Activated T-cell treated with anti-CD3 and anti-CD28 coated beads, Interleukin-2, amount 50 U/mL, for 48 hours (primary cell): ENCODE data around the gene IRF6.
"Not testable (repeated sequence)": the region's sequence is repeated elsewhere in the genome, so short reads cannot be mapped to it uniquely, and the experiment has no call there.

Experiments
- DNase-seq, 2 experiments: peaks; one replicate each; pipeline ENCODE4 v3.0.0-alpha.2; 2020

Gene IRF6

GRCh38 chr1:209822706-209823105 is 16.8 kb upstream of the IRF6 start:
- DNase-seq: no peak

GRCh38 chr1:209820986-209821385 is 15.0 kb upstream of the IRF6 start:
- no peak for DNase-seq

GRCh38 chr1:209819058-209819457 is 13.1 kb upstream of the IRF6 start:
- DNase-seq: no peak

- DNase-seq: no peak
These were observed 11.7 kb upstream of the IRF6 start for GRCh38 chr1:209817691-209818090.

- DNase-seq: no peak
These were observed 11.0 kb upstream of the IRF6 start for GRCh38 chr1:209816923-209817322.

GRCh38 chr1:209815931-209816341 is 10.0 kb upstream of the IRF6 start:
- DNase-seq: no peak

GRCh38 chr1:209815490-209815889 is 9.5 kb upstream of the IRF6 start:
- DNase-seq: no peak

- DNase-seq: no peak
These were observed 8.0 kb upstream of the IRF6 start for GRCh38 chr1:209813902-209814301.

GRCh38 chr1:209810783-209811182 is 4.8 kb upstream of the IRF6 start:
- DNase-seq: no peak

- no peak for DNase-seq
These were observed 3.7 kb upstream of the IRF6 start for GRCh38 chr1:209809611-209810010.

GRCh38 chr1:209808059-209808581 is 2.2 kb upstream of the IRF6 start:
- DNase-seq: no peak

- DNase-seq: no peak
These were observed 1.6 kb upstream of the IRF6 start for GRCh38 chr1:209807509-209807908.

- DNase-seq: no peak
These were observed 581 bp downstream of the IRF6 start for GRCh38 chr1:209805341-209805781.

- DNase-seq: no peak
These were observed 2.4 kb downstream of the IRF6 start for GRCh38 chr1:209803568-209803967.

- DNase-seq: no peak
These were observed 3.2 kb downstream of the IRF6 start for GRCh38 chr1:209802780-209803152.

- DNase-seq: no peak
These were observed 3.7 kb downstream of the IRF6 start for GRCh38 chr1:209802117-209802779.

GRCh38 chr1:209800984-209801834 is 4.7 kb downstream of the IRF6 start:
- DNase-seq: no peak

GRCh38 chr1:209797978-209798639 is 7.8 kb downstream of the IRF6 start:
- no peak for DNase-seq

GRCh38 chr1:209793711-209794110 is 12.2 kb downstream of the IRF6 start:
- not testable (repeated sequence) for DNase-seq

- no peak for DNase-seq
These were observed 14.0 kb downstream of the IRF6 start for GRCh38 chr1:209791920-209792319.

- DNase-seq: no peak
These were observed 15.4 kb downstream of the IRF6 start for GRCh38 chr1:209790286-209791193.

- DNase-seq: no peak
These were observed 16.7 kb downstream of the IRF6 start for GRCh38 chr1:209789245-209789644.
